K562 (cell line): ENCODE measurements around the gene ATP6V1F. TPM values are rescaled to one million over a fixed set of nuclear protein-coding genes. Genes with fewer than 3 reads are reported as not detected.

ENCODE experiments used
- ATAC-seq: fragments of 200-7000 bp; cut with Tn5 transposase; 3 replicates; pipeline ENCODE4 v1.9.1; 2020; ENCODE audit warnings: moderate library complexity
- Bru-seq: library from RNA; stranded (reverse); fragments of 400-500 nt; gene quantifications from one replicate; lab custom pipeline; 2021; lab: Mats Ljungman, UMichigan
- BruChase-seq, 2 experiments: library from RNA; stranded (reverse); fragments of 400-500 nt; gene quantifications; one replicate each; lab custom pipeline; 2021; lab: Mats Ljungman, UMichigan
- BruUV-seq: library from RNA; stranded (reverse); fragments of 400-500 nt; replicated peaks from 2 replicates; lab custom pipeline; 2021; lab: Mats Ljungman, UMichigan
- CTCF ChIA-PET: fragments of 300-600 bp; formaldehyde crosslinking; extraction: SDS; loops from one replicate; lab custom pipeline; 2021; ENCODE audit warnings: low intra/inter-chr PET ratio; lab: Yijun Ruan, JAX
- POLR2A ChIA-PET: fragments of 300-600, 350-650 bp; sonication (Branson Sonifier 250); formaldehyde crosslinking; extraction: SDS; loops from one replicate; lab custom pipeline; 2021; ENCODE audit warnings: antibody characterized with exemption, inconsistent platforms; lab: Yijun Ruan, JAX
- DNase-seq, 4 experiments: peaks; one replicate each; pipeline versions ENCODE4 v3.0.0 to v3.0.0-alpha.2; 2011 to 2018; ENCODE audit warnings: low spot score in 3 of 4, mixed read lengths in 3 of 4; ENCODE audit errors: extremely low read depth in 1 of 4
- FAIRE-seq: peaks from 2 replicates; lab custom pipeline; 2011; peaks lifted over from hg19 to GRCh38; lab: Jason Lieb, UNC
- H2AFZ ChIP-seq: 2 replicates; pipeline ENCODE4 v1.6.0; 2011; ENCODE audit warnings: low read depth, low read length, control low read depth, inconsistent platforms
- H3K27ac ChIP-seq: fragments of 200-600 bp; 3 replicates; pipeline ENCODE4 v1.8.0; 2011; ENCODE audit warnings: low read depth, mild to moderate bottlenecking, control low read depth, inconsistent platforms, low read length, moderate library complexity, mixed read lengths; ENCODE audit errors: extremely low read depth
- H3K27me3 ChIP-seq, 2 experiments: fragments of 300-600 bp in 1 of 2; 2 replicates in 1 of 2; 3 replicates in 1 of 2; pipeline versions ENCODE4 v1.6.0 to v1.8.0; 2011; ENCODE audit warnings: inconsistent platforms in 2 of 2, low read length in 2 of 2, mild to moderate bottlenecking in 1 of 2, mixed read lengths in 1 of 2, moderate library complexity in 1 of 2; ENCODE audit not compliant: control insufficient read depth in 2 of 2, insufficient read depth in 2 of 2
- H3K36me3 ChIP-seq: fragments of 300-600 bp; 3 replicates; pipeline ENCODE4 v1.8.0; 2011; ENCODE audit warnings: mild to moderate bottlenecking, low read length, inconsistent platforms; ENCODE audit not compliant: control insufficient read depth, insufficient read depth
- H3K4me1 ChIP-seq, 2 experiments: fragments of 200-600 bp in 1 of 2; replicated peaks in 1 of 2; 2 replicates in 1 of 2; 3 replicates in 1 of 2; pipeline versions ENCODE4 v1.5.1 to v1.8.0; 2011; ENCODE audit warnings: inconsistent platforms in 2 of 2, low read length in 2 of 2, mild to moderate bottlenecking in 1 of 2, mixed read lengths in 1 of 2, moderate library complexity in 1 of 2; ENCODE audit not compliant: control insufficient read depth in 2 of 2, insufficient read depth in 2 of 2
- H3K4me2 ChIP-seq: 2 replicates; pipeline ENCODE4 v1.6.1; 2011; ENCODE audit warnings: low read length, control low read depth, inconsistent platforms, mixed read lengths; ENCODE audit not compliant: insufficient read depth
- H3K4me3 ChIP-seq: fragments of 200-600 bp; sonication (generic), shearing (Covaris generic); 2 replicates; pipeline ENCODE4 v1.5.1; 2016; ENCODE audit warnings: control low read depth, inconsistent platforms
- H3K79me2 ChIP-seq: fragments of 200-600 bp; 3 replicates; pipeline ENCODE4 v1.8.0; 2011; ENCODE audit warnings: low read length, inconsistent platforms; ENCODE audit not compliant: control insufficient read depth, insufficient read depth
- H3K9ac ChIP-seq, 2 experiments: 2 replicates each; pipeline versions ENCODE4 v1.6.0 to v1.6.1; 2011; ENCODE audit warnings: low read depth in 2 of 2, low read length in 2 of 2, control low read depth in 1 of 2, inconsistent platforms in 1 of 2, mild to moderate bottlenecking in 1 of 2, mixed read lengths in 1 of 2; ENCODE audit not compliant: insufficient read depth in 1 of 2
- H3K9me1 ChIP-seq: one replicate; pipeline ENCODE4 v1.6.0; 2011; ENCODE audit warnings: inconsistent platforms, mild to moderate bottlenecking, low read length, moderate library complexity; ENCODE audit not compliant: control insufficient read depth, insufficient read depth
- H3K9me3 ChIP-seq: replicated peaks from 2 replicates; pipeline ENCODE4 v1.5.1; 2011; ENCODE audit warnings: low read depth, low read length, inconsistent platforms; ENCODE audit not compliant: control insufficient read depth, insufficient read depth
- H4K20me1 ChIP-seq: replicated peaks from 2 replicates; pipeline ENCODE4 v1.6.1; 2011; ENCODE audit warnings: low read length, inconsistent platforms, mixed read lengths; ENCODE audit not compliant: control insufficient read depth, insufficient read depth
- FOXP4 ChIP-seq: sonication (generic); formaldehyde crosslinking; IDR thresholded peaks from 2 replicates; pipeline ENCODE4 v1.8.0; 2022; ENCODE audit warnings: mild to moderate bottlenecking, missing genetic modification reagents, borderline replicate concordance
- FUS ChIP-seq: fragments of 200-400 bp; formaldehyde crosslinking; optimal IDR thresholded peaks from 2 replicates; pipeline ENCODE3; 2017; ENCODE audit warnings: low read depth, low read length
- GMEB1 ChIP-seq: fragments of 250-450 bp; sonication (Bioruptor Pico); IDR thresholded peaks from 2 replicates; pipeline ENCODE4 v1.4.0; 2020; ENCODE audit warnings: mild to moderate bottlenecking
- TAF9B ChIP-seq: fragments of 450-650 bp; IDR thresholded peaks from 2 replicates; pipeline ENCODE4 v1.6.1; 2018; ENCODE audit warnings: mild to moderate bottlenecking; ENCODE audit not compliant: partially characterized antibody
- VEZF1 ChIP-seq: fragments of 200-800 bp; sonication (Bioruptor generic); IDR thresholded peaks from 2 replicates; pipeline ENCODE4 v1.6.1; 2017; ENCODE audit warnings: missing genetic modification characterization, missing compliant biosample characterization
- ZNF3 ChIP-seq: fragments of 250-450 bp; sonication (Bioruptor Pico); IDR thresholded peaks from 2 replicates; pipeline ENCODE4 v1.5.0; 2021; ENCODE audit warnings: mild to moderate bottlenecking, moderate library complexity
- ZNF695 ChIP-seq: fragments of 450-650 bp; formaldehyde crosslinking; IDR thresholded peaks from 2 replicates; pipeline ENCODE4 v1.4.0; 2020; ENCODE audit warnings: mild to moderate bottlenecking, moderate library complexity
- WGBS: fragments of 100-300 bp; shearing (Covaris generic); methylation state at CpG from one replicate; pipeline ENCODE4 v1.1.6; 2016; ENCODE audit warnings: low coverage, mixed read lengths; ENCODE audit not compliant: insufficient coverage; ENCODE audit errors: missing lambda C conversion rate; 5-methylcytosine and 5-hydroxymethylcytosine counted together
- in situ Hi-C: fragments of 300-500 bp; cut with MboI; formaldehyde crosslinking; loops from 4 replicates; pipeline ENCODE4 v1.15.0; 2018; ENCODE audit warnings: inconsistent platforms, mixed read lengths
- intact Hi-C: fragments of 100-400 bp; cut with micrococcal nuclease; formaldehyde crosslinking; loops from 2 replicates; pipeline ENCODE4 v1.14.2; 2022
- long read RNA-seq, 3 experiments: library from polyadenylated mRNA in 2 of 3; library from RNA in 1 of 3; unstranded in 2 of 3; stranded (forward) in 1 of 3; transcript quantifications; one replicate each; pipeline ENCODE4 v2.0.0, GENCODE V29; 2019 to 2022
- polyA minus RNA-seq, 3 experiments: library from RNA; depleted of rRNA, polyadenylated mRNA; stranded (reverse); fragments of >200 nt; gene quantifications; 2 replicates each; pipeline ENCODE4 v1.2.3, GENCODE V29; 2011
- polyA plus RNA-seq, 8 experiments: library from polyadenylated mRNA; depleted of rRNA in 4 of 8; stranded (reverse) in 5 of 8; unstranded in 3 of 8; fragments of >200 nt; fragmentation: Nextera tagmentation in 2 of 8; fragmentation: Illumina TruSeq in 1 of 8; extraction: Ambion mirVana in 2 of 8; extraction: Trizol in 1 of 8; gene quantifications; 2 replicates each; pipeline versions ENCODE4 v1.2.1 to v1.2.3, GENCODE V29; 2011 to 2014; ENCODE audit warnings: inconsistent platforms in 1 of 8, missing spikeins in 1 of 8
- total RNA-seq, 7 experiments: library from RNA; depleted of rRNA in 6 of 7; stranded (reverse); fragments of >200 nt in 6 of 7; fragmentation: Illumina TruSeq in 2 of 7; extraction: Trizol in 2 of 7; gene quantifications; 2 replicates each; pipeline versions ENCODE4 v1.2.1 to v1.2.3, GENCODE V29; 2011 to 2021; ENCODE audit warnings: low replicate concordance in 1 of 7

The ATP6V1F gene, protein sequence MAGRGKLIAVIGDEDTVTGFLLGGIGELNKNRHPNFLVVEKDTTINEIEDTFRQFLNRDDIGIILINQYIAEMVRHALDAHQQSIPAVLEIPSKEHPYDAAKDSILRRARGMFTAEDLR
- total RNA-seq (2011; cell fraction: chromatin; rRNA removed; ENCODE audit: low replicate concordance) = 21.6 and 54.5 TPM in 2 replicates
- total RNA-seq (2011; cell fraction: nucleolus; rRNA removed) = 72.7 and 74.7 TPM in 2 replicates
- 70.9 and 89.2 TPM in 2 replicates for total RNA-seq (2011; cell fraction: nucleoplasm; rRNA removed)
- 265 and 341 TPM in 2 replicates for total RNA-seq (2014; rRNA removed)
- total RNA-seq (2014; rRNA removed; fragmentation: Illumina TruSeq; extraction: Trizol) = 174 and 206 TPM in 2 replicates
- total RNA-seq (2015; rRNA removed; fragmentation: Illumina TruSeq; extraction: Trizol) = 332 and 336 TPM in 2 replicates
- total RNA-seq (2021) = 378 and 393 TPM in 2 replicates
- 507 and 542 TPM in 2 replicates for polyA plus RNA-seq (2011; rRNA removed)
- 869 and 1,641 TPM in 2 replicates for polyA plus RNA-seq (2011; cell fraction: cytosol; rRNA removed)
- 256 and 267 TPM in 2 replicates for polyA plus RNA-seq (2011; cell fraction: nucleus; rRNA removed)
- 454 and 820 TPM in 2 replicates for polyA plus RNA-seq (2012)
- polyA plus RNA-seq (2014; fragmentation: Illumina TruSeq; extraction: Trizol) = 604 and 714 TPM in 2 replicates
- polyA plus RNA-seq (2014; fragmentation: Nextera tagmentation; extraction: Ambion mirVana) = 1,000 to 10,000 TPM in 1 of 2 experiments, 100 to 1,000 TPM in 1; 733 to 1,123 TPM
- 568 and 645 TPM in 2 replicates for polyA plus RNA-seq (2014; rRNA removed)
- 83.2 and 101 TPM in 2 replicates for polyA minus RNA-seq (2011; rRNA and poly(A)+ RNA removed)
- polyA minus RNA-seq (2011; cell fraction: cytosol; rRNA and poly(A)+ RNA removed) = 93.9 and 97.2 TPM in 2 replicates
- 35.3 and 68.5 TPM in 2 replicates for polyA minus RNA-seq (2011; cell fraction: nucleus; rRNA and poly(A)+ RNA removed)
- percentile 96 among the genes with signal in this experiment for Bru-seq, nascent RNA
- BruChase-seq, experiment 1, labeled RNA remaining after a 2-hour chase = percentile 93 among the genes with signal in this experiment
- BruChase-seq, experiment 2, labeled RNA remaining after a 6-hour chase = percentile 94 among the genes with signal in this experiment
- long read RNA-seq, experiment 1, transcript ATP6V1F-202 (3 exons, 711 nt) = minor isoform, 7 of 606 reads
- long read RNA-seq, experiment 1, transcript ATP6V1F-201 (2 exons, 704 nt) = major isoform, 530 of 606 reads
- long read RNA-seq, experiment 1, partial matches to known transcripts = 63 of 606 reads
- long read RNA-seq, experiment 1, other reads (novel, unspliced or antisense) = 6 of 606 reads
- long read RNA-seq, experiment 2, transcript ATP6V1F-201 (2 exons, 704 nt) = major isoform, 387 of 410 reads
- long read RNA-seq, experiment 2, partial matches to known transcripts = 14 of 410 reads
- long read RNA-seq, experiment 2, other reads (novel, unspliced or antisense) = 6 of 410 reads
- long read RNA-seq, experiment 3, transcript ATP6V1F-201 (2 exons, 704 nt) = major isoform, 220 of 224 reads
- long read RNA-seq, experiment 3, partial matches to known transcripts = 0 of 224 reads
- long read RNA-seq, experiment 3, other reads (novel, unspliced or antisense) = 1 of 224 reads

GRCh38 chr7:128862571-128863432, at the start of gene ATP6V1F:
Gene ATP6V1F, plus strand, starts transcription at chr7:128862856. Its CDS starts 49 bp downstream, at chr7:128862905.
- intact Hi-C loops (loop anchor here (2.0 to 5.0 kb wide), 4 partner anchors 81 to 386 kb away; partner anchors contain the start of genes CALU and METTL2B), in situ Hi-C loops (no loop called here)
- H3K27me3 ChIP-seq = no peaks in the 10 kb centered on the region
- H3K4me1 ChIP-seq = peaks cover 38 to 68% of the 10 kb centered on the region in 2 experiments
- H3K9ac ChIP-seq = peak within 1 kb of the TSS; percentile 95 to 96
- H3K9me3 ChIP-seq = no peaks in the 10 kb centered on the region
- H3K4me2 ChIP-seq = peak within 1 kb of the TSS; percentile 100
- ATAC-seq (peak; percentile 73), FAIRE-seq (peak; percentile 98), DNase-seq (peak; percentile 100)
- no peaks in the 10 kb centered on the region for H3K9me1 ChIP-seq
- BruUV-seq = TSS peak; percentile 53
- peak within 1 kb of the TSS; percentile 97 for H2AFZ ChIP-seq
- POLR2A ChIA-PET = interaction anchor here (0.6 to 7.1 kb wide), 17 partner anchors 10 to 625 kb away, joined by 3 to 47 read pairs (median 4); partner anchors contain the start of gene CALU
- no peaks in the 10 kb centered on the region; the same call in 1 of the 2 replicates for H4K20me1 ChIP-seq
- H3K4me3 ChIP-seq = peak within 1 kb of the TSS; percentile 71
- peaks cover 46% of the 10 kb centered on the region for H3K79me2 ChIP-seq
- CTCF ChIA-PET = interaction anchor here (0.6 to 2.0 kb wide), 2 partner anchors 17 to 348 kb away, joined by 3 to 20 read pairs; no protein-coding TSS in a partner anchor
- H3K36me3 ChIP-seq = peaks cover 51% of the 10 kb centered on the region
- peak within 1 kb of the TSS; percentile 87 for H3K27ac ChIP-seq
- WGBS = under 1% methylated on average over 65 of the region's 65 CpGs
- no peak for TF ChIP-seq FUS
- TF ChIP-seq ZNF3 = no peak
- no peak for TF ChIP-seq TAF9B
- no peak for TF ChIP-seq ZNF695 (CRISPR knock-in tag)
- TF ChIP-seq GMEB1 (CRISPR knock-in tag) = peak; percentile 88
- TF ChIP-seq VEZF1 (CRISPR knock-in tag) = peak; percentile 98
- TF ChIP-seq FOXP4 (CRISPR knock-in tag) = peak; percentile 31; the same call in 1 of the 2 replicates
